Karpas-422 (cell line): Measurements from ENCODE around the gene PTDSS2. TPM values are rescaled to one million over a fixed set of nuclear protein-coding genes. Genes with fewer than 3 reads are reported as not detected.

Experiments
- DNase-seq: peaks from one replicate; pipeline ENCODE4 v3.0.0-alpha.2; 2015
- H2AFZ ChIP-seq: fragments of 200-600 bp; sonication (generic); 2 replicates; pipeline ENCODE4 v1.6.1; 2014; ENCODE audit warnings: antibody characterized with exemption, low read length, mixed read lengths
- H3K27ac ChIP-seq: fragments of 200-600 bp; sonication (generic); 2 replicates; pipeline ENCODE4 v1.5.1; 2014; ENCODE audit warnings: mild to moderate bottlenecking, low read length, moderate library complexity
- H3K27me3 ChIP-seq: fragments of 200-600 bp; sonication (generic); 2 replicates; pipeline ENCODE4 v1.6.1; 2014; ENCODE audit warnings: low read length, mixed read lengths
- H3K36me3 ChIP-seq: fragments of 200-600 bp; sonication (generic); 2 replicates; pipeline ENCODE4 v1.6.1; 2014; ENCODE audit warnings: low read length, mixed read lengths; ENCODE audit not compliant: insufficient read depth
- H3K4me1 ChIP-seq: fragments of 200-600 bp; sonication (generic); 2 replicates; pipeline ENCODE4 v1.6.1; 2014; ENCODE audit warnings: mild to moderate bottlenecking, low read length, mixed read lengths
- H3K4me2 ChIP-seq: fragments of 200-600 bp; sonication (generic); 2 replicates; pipeline ENCODE4 v1.6.1; 2014; ENCODE audit warnings: low read length, low read depth, mild to moderate bottlenecking; ENCODE audit not compliant: poor library complexity, severe bottlenecking
- H3K4me3 ChIP-seq: fragments of 200-600 bp; sonication (generic); 2 replicates; pipeline ENCODE4 v1.5.1; 2014; ENCODE audit warnings: mild to moderate bottlenecking, antibody characterized with exemption, low read length, mixed read lengths
- H3K79me2 ChIP-seq: fragments of 200-600 bp; sonication (generic); 2 replicates; pipeline ENCODE4 v1.6.1; 2014; ENCODE audit warnings: mild to moderate bottlenecking, low read length, mixed read lengths
- H3K9ac ChIP-seq: fragments of 200-600 bp; sonication (generic); 2 replicates; pipeline ENCODE4 v1.6.0; 2014; ENCODE audit warnings: low read length
- H3K9me2 ChIP-seq: fragments of 200-600 bp; sonication (generic), shearing (Covaris generic); replicated peaks from 2 replicates; pipeline ENCODE4 v1.6.0; 2014; ENCODE audit warnings: mild to moderate bottlenecking, low read length, moderate library complexity; ENCODE audit not compliant: insufficient read depth
- H3K9me3 ChIP-seq: fragments of 300-700, 200-600 bp; sonication (generic); 2 replicates; pipeline ENCODE4 v1.6.1; 2014; ENCODE audit warnings: low read length, mixed read lengths
- H4K20me1 ChIP-seq: fragments of 200-600 bp; sonication (generic); 2 replicates; pipeline ENCODE4 v1.6.1; 2014; ENCODE audit warnings: mild to moderate bottlenecking, antibody characterized with exemption, low read length, low read depth; ENCODE audit not compliant: insufficient read depth
- small RNA-seq: library from RNA; depleted of rRNA; stranded (forward); fragments of <200 nt; gene quantifications from one replicate; pipeline ENCODE3, GENCODE V24; 2014
- total RNA-seq: library from RNA; depleted of rRNA; stranded (reverse); fragments of >200 nt; shearing (Covaris generic); gene quantifications from 2 replicates; pipeline ENCODE4 v1.2.3, GENCODE V29; 2014; ENCODE audit warnings: low replicate concordance; rRNA removed

Gene PTDSS2
- total RNA-seq, 1 experiment from 2014 or later: 13.5 TPM

GRCh38 chr11:538431-539051 lies 88.5 kb downstream of the PTDSS2 start:
- Histone ChIP-seq H3K36me3 (no peaks in the 10 kb centered on the region), H3K4me1 (peaks cover 31% of the 10 kb centered on the region), H3K27me3 (no peaks in the 10 kb centered on the region), H3K9ac (peak overlapping the region; percentile 74; the same call in 1 of the 2 replicates), H3K4me3 (peak overlapping the region; percentile 77; the same call in 1 of the 2 replicates), H3K9me3 (no peaks in the 10 kb centered on the region), H3K79me2 (peaks cover 7% of the 10 kb centered on the region; the same call in 1 of the 2 replicates), H2AFZ (no peak overlapping the region), H3K4me2 (peak overlapping the region; percentile 94), H3K9me2 (no peaks in the 10 kb centered on the region), H3K27ac (no peak overlapping the region), H4K20me1 (peaks cover 12% of the 10 kb centered on the region)
- no peak for DNase-seq

- Histone ChIP-seq H3K9ac (no peak overlapping the region), H3K27ac (no peak overlapping the region)
Observed at GRCh38 chr11:539971-540481, 89.9 kb downstream of the PTDSS2 start.

More at GRCh38 chr11:539971-540481, 89.9 kb downstream of the PTDSS2 start:
- Histone ChIP-seq H3K27me3 (no peaks in the 10 kb centered on the region), H3K36me3 (no peaks in the 10 kb centered on the region), H2AFZ (no peak overlapping the region), H4K20me1 (no peaks in the 10 kb centered on the region), H3K4me1 (peaks cover 23% of the 10 kb centered on the region), H3K9me2 (no peaks in the 10 kb centered on the region), H3K4me3 (no peak overlapping the region), H3K4me2 (no peak overlapping the region), H3K79me2 (no peaks in the 10 kb centered on the region), H3K9me3 (no peaks in the 10 kb centered on the region)
- DNase-seq: no peak

Small RNAs within 50 kb of the gene (small RNA-seq; reads per million reads assigned to genes)
- not detected for gene RN7SL838P

Other genes starting within 250 kb of the PTDSS2 start
- gene BET1L, start 242.9 kb upstream of the PTDSS2 start, total RNA-seq: 16.8 TPM in 2 replicates
- 56.2 and 86.1 TPM in 2 replicates for gene RIC8A, start 242.6 kb upstream of the PTDSS2 start, total RNA-seq
- gene SIRT3, start 213.9 kb upstream of the PTDSS2 start, total RNA-seq: 13.6 and 17.2 TPM in 2 replicates
- 86.7 and 92.7 TPM in 2 replicates for gene PSMD13, start 213.3 kb upstream of the PTDSS2 start, total RNA-seq
- gene NLRP6, start 171.9 kb upstream of the PTDSS2 start, total RNA-seq: 0.11 TPM in 1 of 2 replicates, not detected in the other
- gene PGGHG, start 161.2 kb upstream of the PTDSS2 start, total RNA-seq: 17.0 and 24.2 TPM in 2 replicates
- gene IFITM5, start 150.8 kb upstream of the PTDSS2 start, total RNA-seq: not detected in 2 replicates
- 18.5 and 19.4 TPM in 2 replicates for gene IFITM2, start 142.5 kb upstream of the PTDSS2 start, total RNA-seq
- 125 and 216 TPM in 2 replicates for gene IFITM1, start 136.2 kb upstream of the PTDSS2 start, total RNA-seq
- 1.7 TPM in 1 of 2 replicates, not detected in the other for gene IFITM3, start 129.4 kb upstream of the PTDSS2 start, total RNA-seq
- not detected in 2 replicates for gene B4GALNT4, start 80.8 kb upstream of the PTDSS2 start, total RNA-seq
- gene PKP3, start 56.1 kb upstream of the PTDSS2 start, total RNA-seq: 0.76 TPM in 1 of 2 replicates, not detected in the other
- 28.9 and 34.6 TPM in 2 replicates for gene SIGIRR, start 35.3 kb upstream of the PTDSS2 start, total RNA-seq
- 1.4 and 2.2 TPM in 2 replicates for gene ANO9, start 8.3 kb upstream of the PTDSS2 start, total RNA-seq
- 59.4 and 107 TPM in 2 replicates for gene RNH1, start 57.0 kb downstream of the PTDSS2 start, total RNA-seq
- gene HRAS, start 85.3 kb downstream of the PTDSS2 start, total RNA-seq: 8.5 and 53.1 TPM in 2 replicates
- gene LRRC56, start 87.2 kb downstream of the PTDSS2 start, total RNA-seq: 0.37 and 4.6 TPM in 2 replicates
- 6.2 and 14.3 TPM in 2 replicates for gene LMNTD2, start 110.5 kb downstream of the PTDSS2 start, total RNA-seq
- gene RASSF7, start 110.7 kb downstream of the PTDSS2 start, total RNA-seq: 13.8 and 29.1 TPM in 2 replicates
- gene PHRF1, start 126.2 kb downstream of the PTDSS2 start, total RNA-seq: 8.7 and 20.9 TPM in 2 replicates
- 34.6 and 53.5 TPM in 2 replicates for gene IRF7, start 165.7 kb downstream of the PTDSS2 start, total RNA-seq
- 0.04 TPM in 1 of 2 replicates, not detected in the other for gene CDHR5, start 174.7 kb downstream of the PTDSS2 start, total RNA-seq
- not detected in 2 replicates for gene SCT, start 176.9 kb downstream of the PTDSS2 start, total RNA-seq
- gene DRD4, start 187.0 kb downstream of the PTDSS2 start, total RNA-seq: not detected in 2 replicates
- gene DEAF1, start 244.9 kb downstream of the PTDSS2 start, total RNA-seq: 35.9 and 57.3 TPM in 2 replicates
- 25.4 and 32.8 TPM in 2 replicates for gene TMEM80, start 245.5 kb downstream of the PTDSS2 start, total RNA-seq